GM11168 (cell line): ENCODE results near the gene SMIM10.
"Not testable (repeated sequence)": the region's sequence is repeated elsewhere in the genome, so short reads cannot be mapped to it uniquely, and the experiment has no call there.

Experiments used
- in situ Hi-C: fragments of 300-500 bp; cut with MboI; formaldehyde crosslinking; loops from one replicate; pipeline ENCODE4 v1.12.0; 2022; ENCODE audit warnings: low sequenced_read_pairs; ENCODE audit not compliant: unreplicated experiment

The SMIM10 gene

DNA sequence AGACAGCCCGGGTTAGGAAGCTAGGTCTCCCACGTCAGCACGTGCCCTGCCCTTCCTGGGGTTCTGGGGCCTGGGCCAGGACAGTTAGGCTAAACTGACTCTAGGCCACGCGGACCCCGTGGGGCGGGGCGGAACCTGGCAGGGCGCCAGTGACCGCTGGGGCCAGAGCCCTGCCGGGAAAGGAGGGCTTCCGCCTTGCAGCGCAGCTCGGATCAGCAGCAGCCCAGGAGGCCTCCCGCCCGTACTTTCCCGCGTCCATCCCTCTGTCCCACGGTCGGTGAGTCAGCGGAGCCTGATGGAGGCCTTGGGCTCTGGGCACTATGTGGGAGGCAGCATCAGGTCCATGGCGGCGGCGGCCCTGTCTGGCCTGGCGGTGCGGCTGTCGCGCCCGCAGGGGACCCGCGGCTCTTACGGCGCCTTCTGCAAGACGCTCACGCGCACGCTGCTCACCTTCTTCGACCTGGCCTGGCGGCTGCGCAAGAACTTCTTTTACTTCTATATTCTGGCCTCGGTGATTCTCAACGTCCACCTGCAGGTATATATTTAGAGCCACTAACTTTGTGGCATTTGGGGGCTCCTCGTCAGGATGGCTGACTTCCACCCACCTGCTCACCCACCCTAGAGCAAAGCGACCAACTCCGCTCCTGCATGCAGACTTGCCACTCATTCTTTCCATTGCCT lies at the start of gene SMIM10:
Gene SMIM10 (plus strand): TSS at position 191 of the 681 bp plus-strand sequence. CDS start 105 bp downstream, at position 296.
- in situ Hi-C loops = no loop called here

DNA sequence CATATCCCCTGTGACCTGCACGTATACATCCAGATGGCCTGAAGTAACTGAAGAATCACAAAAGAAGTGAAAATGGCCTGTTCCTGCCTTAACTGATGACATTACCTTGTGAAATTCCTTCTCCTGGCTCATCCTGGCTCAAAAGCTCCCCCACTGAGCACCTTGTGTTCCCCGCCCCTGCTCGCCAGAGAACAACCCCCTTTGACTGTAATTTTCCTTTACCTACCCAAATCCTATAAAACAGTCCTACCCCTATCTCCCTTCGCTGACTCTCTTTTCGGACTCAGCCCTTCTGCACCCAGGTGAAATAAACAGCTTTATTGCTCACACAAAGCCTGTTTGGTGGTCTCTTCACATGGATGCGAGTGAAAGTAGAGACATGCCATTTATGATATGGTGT lies 44.4 kb upstream of the SMIM10 start:
- in situ Hi-C loops = not testable (repeated sequence)

DNA sequence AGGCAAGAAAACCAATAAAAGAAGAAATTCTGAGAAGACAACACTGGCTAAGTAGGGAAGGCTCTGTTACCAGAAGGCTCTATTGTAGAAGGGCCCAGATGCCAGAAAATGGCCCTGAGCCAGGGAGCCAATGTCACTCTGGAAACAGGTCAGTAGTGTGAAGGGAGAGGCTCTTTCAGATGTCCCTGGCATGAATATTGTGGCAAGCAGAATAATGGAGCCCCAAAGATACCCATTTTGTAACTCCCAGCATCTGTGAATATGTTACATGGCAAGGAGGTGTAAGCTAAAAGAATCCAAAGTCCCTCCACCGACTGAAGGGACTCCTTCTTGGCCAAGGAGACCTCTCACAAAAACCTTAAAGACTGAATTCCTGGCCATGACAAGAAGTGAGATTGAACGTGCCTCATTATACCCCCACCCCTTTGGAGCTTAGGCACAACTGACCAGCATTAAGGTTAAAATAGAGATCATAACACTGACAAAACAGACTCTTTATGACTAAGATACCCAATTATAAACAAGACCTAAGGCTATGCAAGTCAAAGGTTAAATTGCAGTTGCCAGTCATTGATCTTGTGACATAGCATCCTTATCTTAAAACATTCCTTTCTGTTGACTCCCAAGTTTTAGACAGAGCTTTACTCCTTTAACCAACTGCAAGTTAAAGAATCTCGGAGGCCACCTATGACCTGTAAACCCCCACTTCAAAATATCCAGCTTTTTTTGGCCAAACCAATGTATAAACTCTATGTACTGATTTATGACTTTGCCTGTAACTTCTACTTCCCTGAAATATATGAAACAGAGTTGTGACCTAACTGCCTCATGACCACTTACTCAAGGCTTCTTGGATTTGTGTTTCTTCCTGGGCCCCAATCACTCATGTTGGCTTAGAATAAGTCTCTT lies 42.2 kb upstream of the SMIM10 start:
- in situ Hi-C loops = no loop called here

DNA sequence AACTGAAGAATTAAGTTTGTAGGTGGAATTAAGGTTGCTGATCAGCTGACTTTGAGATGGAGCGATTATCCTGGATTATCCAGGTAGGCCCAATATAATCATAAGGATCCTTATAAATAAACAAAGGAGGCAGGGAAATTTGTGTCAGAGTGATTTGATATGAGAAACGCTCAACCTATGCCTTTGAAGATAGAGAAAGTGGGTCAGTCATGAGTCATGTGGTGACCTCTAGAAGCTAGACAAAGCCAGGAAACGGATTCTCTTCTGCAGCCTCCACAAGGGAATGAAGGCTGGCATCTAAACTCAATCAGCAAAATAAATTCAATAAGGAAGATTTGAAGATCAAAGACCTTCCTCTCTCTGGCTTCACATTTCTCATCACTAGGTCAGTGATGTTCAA lies 41.5 kb upstream of the SMIM10 start:
- in situ Hi-C loops = no loop called here

DNA sequence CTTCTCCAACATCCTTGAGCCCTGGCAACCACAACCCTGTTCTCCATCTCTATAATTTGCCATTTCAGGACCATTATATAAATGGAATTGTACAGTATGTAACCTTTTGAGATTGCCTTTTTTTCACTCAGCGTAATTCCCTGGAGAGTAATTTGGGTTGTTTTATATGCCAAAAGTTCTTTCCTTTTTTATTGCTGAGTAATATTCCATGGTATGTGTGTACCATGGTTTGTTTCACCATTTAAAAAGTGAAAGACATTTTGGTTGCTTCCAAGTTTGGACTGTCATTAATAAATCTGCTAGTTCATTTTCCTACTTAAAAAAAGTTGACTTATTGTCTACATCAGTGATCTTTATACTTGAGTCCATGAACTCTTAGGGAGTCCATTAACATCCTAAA lies 33.0 kb upstream of the SMIM10 start:
- in situ Hi-C loops = loop anchor here (25.0 kb wide), 1 partner anchor 254 kb away; no protein-coding TSS in a partner anchor

DNA sequence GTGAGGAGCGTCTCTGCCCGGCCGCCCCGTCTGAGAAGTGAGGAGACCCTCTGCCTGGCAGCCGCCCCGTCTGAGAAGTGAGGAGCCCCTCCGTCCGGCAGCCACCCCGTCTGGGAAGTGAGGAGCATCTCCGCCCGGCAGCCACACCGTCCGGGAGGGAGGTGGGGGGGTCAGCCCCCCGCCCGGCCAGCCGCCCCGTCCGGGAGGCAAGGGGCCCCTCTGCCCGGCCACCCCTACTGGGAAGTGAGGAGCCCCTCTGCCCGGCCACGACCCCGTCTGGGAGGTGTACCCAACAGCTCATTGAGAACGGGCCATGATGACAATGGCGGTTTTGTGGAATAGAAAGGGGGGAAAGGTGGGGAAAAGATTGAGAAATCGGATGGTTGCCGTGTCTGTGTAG lies 30.4 kb upstream of the SMIM10 start:
- in situ Hi-C loops = loop anchor here (25.0 kb wide), 1 partner anchor 252 kb away; no protein-coding TSS in a partner anchor

DNA sequence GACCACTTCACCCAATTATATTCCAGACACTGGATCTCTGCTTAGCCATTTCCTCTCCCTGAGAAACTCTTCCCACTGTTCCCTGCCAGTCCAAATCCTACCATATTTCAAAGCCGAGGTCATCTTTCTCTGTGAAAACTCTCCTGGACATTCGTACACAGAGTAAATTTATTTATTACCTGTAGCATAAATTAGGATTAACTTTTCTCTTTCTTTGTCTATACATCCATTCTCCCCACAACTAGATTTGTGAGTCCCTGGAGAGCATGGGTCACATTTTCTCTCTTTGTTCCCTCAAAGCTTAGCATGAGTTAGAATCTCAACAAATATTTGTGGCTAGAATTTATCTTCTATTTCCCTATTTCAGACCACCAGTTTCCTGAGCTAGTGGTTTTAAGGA lies 27.8 kb upstream of the SMIM10 start:
- in situ Hi-C loops = loop anchor here (25.0 kb wide), 1 partner anchor 249 kb away; no protein-coding TSS in a partner anchor

DNA sequence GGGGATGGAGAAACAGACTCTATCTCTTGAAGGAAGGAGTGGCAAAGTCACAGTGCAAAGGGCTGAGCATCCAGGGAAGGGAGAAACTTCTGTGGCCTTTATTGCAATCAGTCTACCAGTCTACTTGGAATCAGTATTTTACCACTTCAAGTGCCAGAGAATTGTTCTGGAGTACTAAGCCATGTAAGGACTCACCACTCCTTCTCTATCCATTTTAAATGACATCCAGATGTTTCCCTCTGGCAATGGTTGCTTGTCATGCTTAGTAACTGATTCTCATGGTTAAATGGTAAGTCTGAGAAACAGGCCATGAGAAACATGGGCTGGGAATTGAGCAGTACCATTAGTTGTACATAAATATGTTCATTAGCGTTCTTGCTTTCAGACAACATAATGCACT lies 21.1 kb upstream of the SMIM10 start:
- in situ Hi-C loops = loop anchor here (25.0 kb wide), 1 partner anchor 243 kb away; no protein-coding TSS in a partner anchor

DNA sequence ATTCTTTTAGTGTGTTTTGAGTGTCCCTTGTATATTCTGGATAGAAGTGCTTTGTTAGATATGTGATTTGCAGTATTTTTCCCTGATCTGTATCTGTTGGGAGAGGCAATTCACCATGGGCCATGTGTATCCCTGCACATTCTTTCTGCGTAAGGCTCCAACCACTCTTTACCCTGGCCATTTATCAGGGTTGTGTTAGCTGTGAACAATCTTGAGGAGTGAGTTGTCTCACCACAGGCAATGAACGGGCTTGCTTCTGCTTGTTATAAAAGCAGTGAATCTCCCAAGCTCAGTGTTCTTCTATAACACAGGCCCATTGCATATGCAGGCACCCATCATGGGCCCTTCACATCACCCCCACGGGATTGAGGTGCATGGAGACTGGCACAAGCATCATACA lies 18.9 kb upstream of the SMIM10 start:
- in situ Hi-C loops = loop anchor here (25.0 kb wide), 1 partner anchor 240 kb away; no protein-coding TSS in a partner anchor

DNA sequence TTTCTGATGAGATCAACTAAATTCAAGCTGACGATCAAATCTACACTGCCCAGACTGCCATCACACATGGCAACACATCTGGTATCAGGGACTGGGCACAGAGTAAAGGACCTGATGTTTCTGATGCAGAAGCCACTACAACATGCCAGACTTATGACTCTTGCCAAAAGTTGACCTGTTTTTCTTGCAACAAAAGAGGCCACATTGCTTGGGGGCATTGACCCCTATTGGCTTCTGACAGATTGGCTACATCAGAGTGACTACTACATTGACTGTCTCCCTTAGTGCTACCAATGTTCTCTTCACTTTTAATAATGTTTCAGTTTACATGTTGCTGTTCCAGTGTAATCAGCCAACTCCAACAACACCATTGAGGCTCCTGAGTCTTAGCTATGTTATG lies 15.3 kb upstream of the SMIM10 start:
- in situ Hi-C loops = no loop called here

DNA sequence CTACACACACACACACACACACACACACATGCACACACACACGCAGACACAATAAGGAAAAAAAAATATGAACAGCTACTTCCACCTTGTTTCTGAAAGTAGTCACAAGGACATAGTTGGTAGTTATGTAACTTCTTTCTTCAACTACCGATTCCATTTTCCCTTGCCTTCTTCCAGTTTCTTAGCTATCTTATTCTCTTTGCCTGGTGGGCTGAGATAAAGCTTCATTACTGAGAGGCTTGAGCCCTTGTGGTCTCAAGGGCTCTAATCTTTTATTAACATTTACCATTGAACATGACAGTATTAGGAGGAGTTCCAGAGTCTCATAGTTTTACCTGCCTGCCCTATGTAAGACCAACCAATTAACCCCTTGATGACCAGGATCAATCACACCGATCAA lies 8.9 kb upstream of the SMIM10 start:
- in situ Hi-C loops = no loop called here

DNA sequence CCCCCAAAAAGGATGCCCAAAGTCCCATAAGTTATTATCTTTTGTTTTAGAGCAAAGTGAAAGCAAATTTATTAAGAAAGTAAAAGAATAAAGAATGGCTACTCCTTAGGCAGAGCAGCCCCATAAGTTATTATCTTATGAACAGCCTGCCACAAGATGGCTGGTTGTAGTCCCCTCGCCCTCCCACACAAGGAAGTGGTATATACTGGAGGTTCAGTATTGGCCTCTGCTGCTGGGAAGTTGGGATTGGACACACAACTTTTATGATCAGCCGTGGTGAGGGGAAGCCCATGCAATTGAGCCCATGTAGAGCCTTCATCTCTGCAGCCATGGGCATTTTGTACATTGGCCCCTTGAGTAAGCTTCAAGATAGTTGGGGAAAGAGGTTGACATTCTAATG lies 8.0 kb upstream of the SMIM10 start:
- in situ Hi-C loops = no loop called here

DNA sequence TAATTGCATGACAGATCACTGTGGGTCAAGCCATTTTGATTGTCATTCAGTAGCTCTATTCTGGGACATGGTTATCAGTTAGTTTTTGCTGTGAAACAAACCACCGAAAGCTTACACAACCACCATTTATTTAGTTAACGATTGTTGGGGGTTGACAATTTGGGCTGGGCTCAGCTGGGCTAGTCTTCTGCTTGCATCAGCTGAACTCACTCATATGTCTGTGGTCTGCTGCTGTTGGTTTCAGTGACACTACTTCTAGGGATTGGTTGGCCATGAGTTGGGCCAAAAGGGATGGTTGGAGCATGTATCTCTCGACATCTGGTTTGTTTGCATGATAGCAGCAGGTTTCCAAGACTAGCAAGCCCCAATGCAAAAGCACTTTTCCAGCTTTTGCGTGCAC lies 5.3 kb upstream of the SMIM10 start:
- in situ Hi-C loops = no loop called here

DNA sequence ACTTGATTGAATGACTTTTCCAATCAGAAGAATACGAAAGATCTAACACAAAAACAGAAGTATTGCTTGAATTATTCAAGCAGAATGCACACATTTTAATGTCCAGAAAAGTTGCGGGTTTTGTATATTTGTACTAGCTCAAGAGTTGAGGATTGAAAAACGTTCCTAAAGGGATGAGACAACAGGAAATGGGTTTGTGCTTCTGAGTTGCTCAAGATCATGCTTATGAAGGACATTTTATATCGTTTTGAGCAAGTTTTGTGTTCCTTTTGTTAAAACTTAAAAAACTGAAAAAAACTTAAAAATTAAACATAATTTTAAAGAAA lies 353 bp upstream of the SMIM10 start:
- in situ Hi-C loops = no loop called here

DNA sequence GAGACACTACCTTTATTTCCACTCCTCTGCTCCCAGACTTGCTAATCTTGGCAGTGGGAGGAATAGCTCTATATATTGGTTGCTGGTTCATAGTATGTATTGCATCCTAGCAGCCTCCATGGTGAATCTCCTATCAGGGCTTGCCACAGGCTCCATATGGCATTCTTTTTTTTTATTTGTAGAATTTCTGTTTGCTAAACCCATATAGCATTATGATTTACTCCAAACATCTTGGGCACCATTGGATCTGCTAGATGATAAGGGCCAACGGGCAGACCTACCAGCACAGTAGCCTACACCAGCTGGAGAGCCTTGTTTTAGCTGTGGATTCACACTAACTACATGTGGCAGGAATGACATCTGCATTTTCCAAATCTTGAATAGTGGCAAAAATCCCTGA lies 6.9 kb downstream of the SMIM10 start:
- in situ Hi-C loops = no loop called here

DNA sequence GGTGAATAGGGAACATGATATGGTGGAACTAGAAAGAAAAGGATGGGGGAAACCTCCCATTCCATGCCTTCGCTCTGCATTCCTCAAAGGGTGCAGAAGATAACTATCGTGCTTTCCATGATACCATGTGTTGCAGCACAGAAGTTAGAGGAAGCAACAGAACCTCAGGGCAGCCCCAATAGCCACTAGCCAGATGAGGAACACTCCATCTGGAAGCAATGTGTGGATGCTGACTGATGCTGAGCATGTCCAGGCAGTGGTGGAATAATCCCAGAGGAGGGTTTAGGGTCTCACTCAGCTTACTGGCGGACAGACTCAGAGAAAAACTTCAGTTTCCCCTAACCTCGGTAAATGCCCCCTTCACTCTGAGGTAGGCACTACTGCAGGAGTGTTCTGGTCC lies 7.5 kb downstream of the SMIM10 start:
- in situ Hi-C loops = no loop called here

DNA sequence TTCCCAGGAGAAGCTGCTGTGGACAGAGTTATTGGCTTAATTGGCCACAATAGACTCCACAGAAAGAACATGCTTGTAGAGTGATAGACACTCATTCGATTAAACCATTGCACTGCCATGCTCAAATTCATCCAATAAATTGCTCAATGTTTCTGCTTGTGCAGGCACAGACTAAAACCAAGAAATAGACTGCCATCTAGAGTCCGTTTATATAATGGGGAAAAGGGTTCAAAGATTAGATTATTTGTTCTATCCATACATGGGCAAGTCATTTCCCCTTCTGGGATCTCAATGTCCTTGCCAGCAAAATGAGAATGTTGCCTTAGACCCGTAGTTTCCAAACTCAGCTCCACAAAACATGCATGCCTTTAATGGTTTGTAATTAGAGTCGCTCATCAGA lies 8.7 kb downstream of the SMIM10 start:
- in situ Hi-C loops = no loop called here

DNA sequence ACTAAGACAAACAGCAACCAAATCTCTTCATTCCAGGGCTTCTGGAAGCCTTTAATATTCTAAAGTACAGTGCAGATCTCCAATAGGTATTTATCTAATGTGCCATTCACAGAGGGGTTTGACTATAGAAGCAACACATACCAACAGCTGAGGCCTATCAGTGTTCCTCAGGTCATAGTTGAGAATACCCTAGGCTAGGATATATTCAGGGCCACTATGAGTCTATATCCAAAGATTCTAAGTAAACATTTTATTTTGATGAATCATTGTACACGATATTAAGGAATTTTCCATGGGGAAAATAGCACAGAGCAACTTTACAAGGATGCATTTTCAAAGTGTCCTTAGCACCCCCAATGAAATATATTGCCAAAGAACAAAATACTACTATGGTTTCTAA lies 9.7 kb downstream of the SMIM10 start:
- in situ Hi-C loops = no loop called here

DNA sequence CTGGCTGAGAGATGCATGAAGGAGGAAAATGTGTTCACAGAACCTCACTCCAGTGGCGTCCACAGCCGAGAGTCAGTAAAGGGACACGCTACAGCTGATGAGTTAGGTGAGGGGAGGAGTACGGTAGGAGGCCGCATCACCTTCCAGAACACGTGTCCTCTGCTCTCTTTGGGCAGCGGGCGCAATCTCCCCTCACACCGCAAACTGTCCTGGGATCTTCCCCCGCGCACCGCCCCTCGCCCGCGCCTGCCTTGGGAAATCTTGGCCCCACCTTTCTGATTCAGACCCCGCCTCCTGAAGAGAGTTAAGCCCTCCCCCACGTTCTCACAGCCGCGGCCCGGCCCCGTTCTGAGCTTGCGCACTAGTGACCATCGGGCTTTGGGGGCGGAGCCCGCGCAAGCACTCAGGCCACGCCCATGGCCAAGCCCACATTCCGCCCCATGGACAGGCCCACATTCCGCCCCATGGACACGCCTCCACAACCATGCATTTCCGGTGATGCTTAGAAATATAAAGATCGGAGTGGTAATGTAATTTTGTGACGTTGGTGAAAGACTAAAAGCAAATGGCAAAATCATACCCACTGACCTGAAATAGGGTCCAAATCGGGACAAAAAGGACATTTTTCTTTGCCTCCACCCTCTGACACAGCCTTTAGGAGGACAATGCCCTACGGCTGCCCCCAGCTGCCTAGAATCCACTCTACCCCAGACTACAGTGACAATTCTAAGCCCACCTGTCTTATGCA lies 13.3 kb downstream of the SMIM10 start:
- in situ Hi-C loops = no loop called here

DNA sequence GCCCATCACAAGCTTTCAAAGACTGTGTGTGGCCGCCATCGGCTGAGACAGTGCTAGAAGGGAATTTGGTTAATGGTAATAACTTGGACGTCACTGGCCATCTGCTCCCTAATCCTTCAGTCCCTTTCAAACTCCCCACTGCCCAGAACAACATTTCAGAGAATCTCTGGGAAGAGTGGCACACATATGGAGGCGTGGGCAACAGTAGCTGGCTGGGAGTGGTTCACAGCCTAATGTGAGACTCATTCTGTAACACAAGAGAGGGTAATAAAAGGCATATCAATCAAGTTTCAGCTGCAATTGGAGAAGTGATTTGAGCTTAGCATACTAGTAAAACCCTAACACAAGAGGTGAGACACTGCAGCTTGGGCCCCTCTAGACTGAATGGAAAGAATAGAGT lies 15.4 kb downstream of the SMIM10 start:
- in situ Hi-C loops = no loop called here
